Adrenal gland (tissue), 5 donors: ENCODE results near the gene ARPC5L.

Source experiments
- POLR2A ChIP-seq, 2 donors: fragments of 450-650 bp; IDR thresholded peaks; one replicate each; pipeline ENCODE4 v1.6.1; 2017; ENCODE audit warnings: antibody characterized with exemption in 2 of 2, mild to moderate bottlenecking in 2 of 2, moderate library complexity in 1 of 2
- TF ChIP-seq, protein P1 (sequence below), 6 experiments: fragments of 450-650 bp in 4 of 6; fragments of 200-600 bp in 2 of 6; sonication (generic) in 1 of 6; IDR thresholded peaks; 1 replicate in 5 of 6; 2 replicates in 1 of 6; pipeline versions ENCODE4 v1.5.1 to v1.8.0; 2016 to 2021; ENCODE audit warnings: antibody characterized with exemption in 6 of 6, mild to moderate bottlenecking in 2 of 6, moderate library complexity in 1 of 6
- donor health status: DM: no; HTN: no; CAD: no.

DNA sequence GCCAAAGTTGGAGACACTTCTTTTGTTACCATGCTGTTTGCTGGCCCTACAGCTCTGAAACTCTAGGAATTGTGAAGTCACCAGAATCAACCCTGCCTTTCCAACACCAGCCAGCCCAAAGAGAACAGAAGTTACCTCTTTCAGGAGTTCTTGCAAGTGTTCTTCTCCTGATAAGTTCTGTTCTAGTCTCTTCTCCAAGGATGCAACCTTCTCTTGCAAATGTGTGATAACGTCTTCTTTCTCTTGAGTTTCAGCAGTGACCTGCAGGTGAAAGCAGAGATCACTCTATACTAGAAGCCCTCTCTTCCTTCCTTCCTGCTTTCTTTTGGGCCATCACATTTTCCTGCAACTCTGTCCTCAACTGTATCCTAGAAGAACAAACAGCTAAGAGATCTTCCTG, 49.8 kb downstream of the ARPC5L start:
- TF ChIP-seq, protein P1, sequence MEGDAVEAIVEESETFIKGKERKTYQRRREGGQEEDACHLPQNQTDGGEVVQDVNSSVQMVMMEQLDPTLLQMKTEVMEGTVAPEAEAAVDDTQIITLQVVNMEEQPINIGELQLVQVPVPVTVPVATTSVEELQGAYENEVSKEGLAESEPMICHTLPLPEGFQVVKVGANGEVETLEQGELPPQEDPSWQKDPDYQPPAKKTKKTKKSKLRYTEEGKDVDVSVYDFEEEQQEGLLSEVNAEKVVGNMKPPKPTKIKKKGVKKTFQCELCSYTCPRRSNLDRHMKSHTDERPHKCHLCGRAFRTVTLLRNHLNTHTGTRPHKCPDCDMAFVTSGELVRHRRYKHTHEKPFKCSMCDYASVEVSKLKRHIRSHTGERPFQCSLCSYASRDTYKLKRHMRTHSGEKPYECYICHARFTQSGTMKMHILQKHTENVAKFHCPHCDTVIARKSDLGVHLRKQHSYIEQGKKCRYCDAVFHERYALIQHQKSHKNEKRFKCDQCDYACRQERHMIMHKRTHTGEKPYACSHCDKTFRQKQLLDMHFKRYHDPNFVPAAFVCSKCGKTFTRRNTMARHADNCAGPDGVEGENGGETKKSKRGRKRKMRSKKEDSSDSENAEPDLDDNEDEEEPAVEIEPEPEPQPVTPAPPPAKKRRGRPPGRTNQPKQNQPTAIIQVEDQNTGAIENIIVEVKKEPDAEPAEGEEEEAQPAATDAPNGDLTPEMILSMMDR (IDR thresholded peaks at IDR 0.05) = no peak
- no peak for TF ChIP-seq POLR2A (IDR thresholded peaks at IDR 0.05)
